COLO668 (cell line): ENCODE data around the gene SOAT2.

ENCODE experiments used
- DNase-seq: peaks from one replicate; lab custom pipeline; 2025; ENCODE audit not compliant: unreplicated experiment; lab: John Stamatoyannopoulos, UW

SOAT2 gene

GRCh38 chr12:53102883-53103807, at the start of gene SOAT2:
SOAT2 (plus strand) TSS chr12:53103486; CDS start chr12:53103578, 92 bp downstream.
- DNase-seq: peak; percentile 54

GRCh38 chr12:53054112-53054878, 49.0 kb upstream of the SOAT2 start:
- DNase-seq: peak; percentile 93

GRCh38 chr12:53055471-53056266, 47.6 kb upstream of the SOAT2 start:
- DNase-seq: no peak

GRCh38 chr12:53056296-53056695, 47.0 kb upstream of the SOAT2 start:
- DNase-seq: no peak

- DNase-seq: no peak
These were observed 46.4 kb upstream of the SOAT2 start for GRCh38 chr12:53056901-53057300.

- peak; percentile 24 for DNase-seq
These were observed 45.3 kb upstream of the SOAT2 start for GRCh38 chr12:53057816-53058500.

GRCh38 chr12:53058674-53059433, 44.4 kb upstream of the SOAT2 start:
- DNase-seq: no peak

- no peak for DNase-seq
These were observed 43.7 kb upstream of the SOAT2 start for GRCh38 chr12:53059434-53060063.

GRCh38 chr12:53060064-53060720, 43.1 kb upstream of the SOAT2 start:
- DNase-seq: no peak

GRCh38 chr12:53060721-53061276, 42.5 kb upstream of the SOAT2 start:
- DNase-seq: peak; percentile 75

- peak; percentile 84 for DNase-seq
These were observed 41.8 kb upstream of the SOAT2 start for GRCh38 chr12:53061404-53062010.

- DNase-seq: no peak
These were observed 41.0 kb upstream of the SOAT2 start for GRCh38 chr12:53062011-53062961.

GRCh38 chr12:53062977-53063707, 40.1 kb upstream of the SOAT2 start:
- DNase-seq: no peak

GRCh38 chr12:53063708-53064612, 39.3 kb upstream of the SOAT2 start:
- peak; percentile 9 for DNase-seq
